Glomerular endothelial cell (primary cell): Measurements from ENCODE around the gene PPIA. TPM values are rescaled to one million over a fixed set of nuclear protein-coding genes. Genes with fewer than 3 reads are reported as not detected.
A peak's percentile ranks its signal among the peaks of the same experiment; 100 is the strongest.

Source experiments
- DNase-seq: peaks from one replicate; pipeline ENCODE4 v3.0.0-alpha.2; 2011; ENCODE audit warnings: low read depth, low spot score; ENCODE audit errors: extremely low read depth
- total RNA-seq: library from RNA; depleted of rRNA; stranded (reverse); fragments of >200 nt; gene quantifications from 2 replicates; pipeline ENCODE4 v1.2.3, GENCODE V29; 2015

Gene PPIA
- total RNA-seq: 2,756 and 3,660 TPM in 2 replicates

- DNase-seq: peak; percentile 77
Observed at GRCh38 chr7:44796504-44797328, at the start of gene PPIA. Gene PPIA, plus strand, starts transcription at chr7:44796681. Its CDS starts 44 bp downstream, at chr7:44796725.

DNA sequence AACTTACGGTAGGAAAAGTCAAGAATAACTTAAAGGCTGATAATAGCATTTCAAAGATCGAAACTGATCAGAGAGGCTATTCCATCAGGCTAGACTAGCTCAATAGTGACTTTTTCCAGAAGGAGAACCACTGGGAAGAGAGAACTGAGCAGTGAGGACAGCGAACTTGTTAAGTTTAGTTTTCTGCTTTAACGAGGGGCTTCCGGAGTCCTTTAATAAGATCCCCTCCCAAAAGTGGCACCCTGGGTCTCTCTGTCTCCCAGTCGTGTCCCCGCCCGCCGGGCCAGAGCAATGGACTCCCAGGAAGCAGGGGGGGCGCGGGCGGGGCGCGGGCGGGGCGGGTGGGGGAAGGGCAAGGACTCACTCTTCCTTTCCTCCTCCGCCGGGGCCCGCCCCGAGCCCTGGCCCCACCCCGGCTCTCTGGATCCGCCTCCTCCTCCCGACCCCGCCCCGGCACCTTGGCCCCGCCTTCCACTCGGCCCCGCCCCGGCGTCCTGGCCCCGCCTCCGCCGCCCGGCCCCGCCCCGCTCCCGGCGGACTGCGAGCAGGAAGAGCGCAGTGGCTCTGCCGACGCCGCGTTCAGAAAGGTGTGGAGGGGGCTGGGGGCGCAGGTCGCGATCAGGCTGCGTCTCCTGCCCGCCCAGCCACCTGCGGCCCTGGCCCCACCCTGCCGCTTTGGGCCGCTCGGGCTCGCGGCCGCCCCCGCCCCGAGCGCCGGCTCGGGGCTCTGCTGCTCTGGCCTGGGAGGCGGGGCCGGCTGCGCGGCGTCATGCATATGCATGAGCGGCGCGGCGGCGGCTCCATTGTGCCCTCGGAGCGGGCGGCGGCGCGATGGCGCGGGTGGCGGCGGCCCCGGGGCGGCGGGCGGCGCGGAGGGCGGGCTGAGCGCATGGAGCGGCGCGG, 48.2 kb upstream of the PPIA start, which contains the start of gene ZMIZ2:
TSS of gene ZMIZ2 (plus strand) at position 803 of the 903 bp plus-strand sequence. CDS start 7,403 bp downstream, outside the sequence.
- DNase-seq: no peak

GRCh38 chr7:44748948-44749731, 47.3 kb upstream of the PPIA start:
- no peak for DNase-seq

DNA sequence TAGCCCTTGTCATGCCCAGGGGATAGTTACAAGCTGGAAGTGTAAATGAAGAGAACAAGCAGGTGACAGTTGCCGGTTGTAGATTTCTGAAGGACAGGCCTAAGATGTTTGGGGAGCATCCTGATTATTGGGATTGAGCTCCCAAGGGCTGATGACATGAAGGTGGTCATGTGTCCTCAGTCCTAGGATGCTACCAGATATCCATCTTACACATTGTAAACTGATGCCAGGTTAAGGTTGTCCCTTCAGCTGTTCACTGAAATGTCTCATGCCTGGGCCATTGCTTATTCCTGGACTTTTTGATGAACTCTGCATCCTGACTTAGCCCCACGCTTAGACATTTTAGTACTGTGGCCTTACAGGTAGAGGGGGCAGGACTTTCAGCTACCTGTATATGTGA, 46.5 kb upstream of the PPIA start:
- no peak for DNase-seq

DNA sequence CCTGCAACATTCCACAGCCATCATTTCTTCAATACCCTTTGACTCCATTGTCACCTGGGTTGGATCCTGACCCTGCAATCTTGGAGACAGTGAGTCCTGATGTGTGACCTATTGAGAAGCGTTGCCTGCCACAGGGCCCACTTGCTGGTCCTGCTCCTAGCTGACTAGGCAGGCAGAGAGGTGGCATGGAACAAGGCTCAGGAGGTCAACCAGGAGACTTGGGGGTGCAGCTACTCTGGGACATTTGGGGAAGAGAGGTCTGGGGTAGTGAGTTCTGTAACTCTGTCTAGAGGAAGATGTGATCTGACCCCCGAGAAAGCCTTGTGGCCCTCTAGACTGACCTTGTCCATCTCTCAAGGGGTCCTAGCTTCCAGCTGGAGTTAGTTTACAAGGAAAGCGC, 46.1 kb upstream of the PPIA start:
- DNase-seq: no peak

DNA sequence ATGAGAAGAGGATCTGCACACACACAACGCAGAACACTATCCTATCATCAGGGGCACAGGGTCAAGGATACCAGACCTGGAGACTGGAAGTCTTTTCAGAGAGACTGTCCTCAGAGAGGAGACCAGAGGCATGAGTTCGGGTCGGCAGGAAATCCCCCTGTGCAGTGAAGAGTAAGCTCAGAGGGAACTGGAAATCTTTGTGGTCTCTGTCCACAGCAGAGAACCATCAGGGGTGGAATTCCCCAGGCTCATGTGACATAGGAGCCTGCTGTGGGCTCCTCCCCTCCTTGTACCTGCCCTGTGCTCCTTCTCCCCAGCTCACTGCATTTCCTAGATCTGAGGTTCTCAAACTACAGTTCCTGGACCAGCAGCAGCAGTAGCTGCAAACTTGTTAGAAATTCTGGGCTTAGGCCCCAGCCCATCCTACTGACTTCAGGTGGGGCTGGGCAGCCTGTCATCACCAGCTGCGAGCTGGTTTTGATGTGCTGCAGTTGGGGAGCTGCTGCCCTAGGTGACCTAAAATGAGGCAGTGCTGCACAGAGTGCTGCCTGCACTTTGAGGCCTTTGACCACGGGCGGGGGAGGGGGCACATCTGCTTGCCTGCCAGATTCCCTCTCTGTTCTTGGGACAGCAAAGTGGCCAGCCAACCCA, 45.4 kb upstream of the PPIA start:
- no peak for DNase-seq

DNA sequence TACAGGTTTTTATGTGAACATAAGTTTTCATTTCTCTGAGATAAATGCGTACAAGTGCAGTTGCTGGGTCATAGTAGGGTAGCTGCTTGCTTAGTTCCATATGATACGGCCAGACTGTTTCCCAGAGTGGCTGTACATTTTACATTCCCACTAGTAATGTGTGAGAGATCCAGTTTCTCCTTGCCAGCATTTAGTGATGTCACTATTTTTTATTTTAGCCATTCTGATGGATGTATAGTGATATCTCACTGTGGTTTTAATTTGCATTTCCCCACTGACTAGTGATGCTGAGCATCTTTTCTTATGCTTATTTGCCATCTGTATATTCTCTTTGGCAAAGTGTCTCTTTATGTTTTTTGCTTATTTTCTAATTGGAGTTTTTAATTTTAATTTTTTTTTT, 43.7 kb upstream of the PPIA start:
- no peak for DNase-seq

- no peak for DNase-seq
Observed at GRCh38 chr7:44754802-44755697, 41.4 kb upstream of the PPIA start.

- no peak for DNase-seq
Observed at GRCh38 chr7:44755698-44756627, 40.5 kb upstream of the PPIA start.

DNA sequence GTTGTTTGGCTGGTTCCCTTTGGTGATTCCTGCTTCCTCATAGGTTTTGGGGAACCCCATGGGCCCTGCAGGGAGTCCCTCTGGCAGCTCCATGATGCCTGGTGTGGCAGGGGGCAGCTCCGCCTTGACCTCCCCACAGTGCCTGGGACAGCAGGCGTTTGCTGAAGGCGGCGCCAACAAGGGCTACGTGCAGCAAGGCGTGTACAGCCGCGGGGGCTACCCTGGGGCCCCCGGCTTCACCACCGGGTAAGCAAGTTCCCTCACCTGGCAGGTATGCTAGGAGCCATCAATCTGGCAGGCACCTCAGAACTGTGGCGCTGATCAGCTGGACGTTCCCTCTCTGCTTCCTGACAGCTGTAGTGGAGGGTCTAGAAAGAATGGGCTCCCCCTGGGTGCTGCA, 39.6 kb upstream of the PPIA start:
- DNase-seq: no peak

DNA sequence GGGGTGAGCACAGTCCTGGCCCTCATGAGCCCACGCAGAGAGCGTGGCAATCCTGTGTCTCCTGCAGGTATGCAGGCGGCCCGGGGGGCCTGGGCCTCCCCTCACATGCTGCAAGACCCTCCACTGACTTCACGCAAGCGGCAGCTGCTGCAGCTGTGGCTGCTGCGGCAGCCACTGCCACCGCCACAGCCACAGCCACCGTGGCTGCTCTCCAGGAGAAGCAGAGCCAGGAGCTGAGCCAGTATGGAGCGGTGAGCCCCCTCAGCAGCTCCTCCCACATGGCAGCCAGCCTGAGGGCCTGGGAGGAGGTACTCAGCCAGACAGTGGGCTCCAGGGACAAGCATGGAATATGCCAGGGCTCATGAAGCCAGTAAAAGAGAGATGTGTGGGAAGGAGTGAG, 39.2 kb upstream of the PPIA start:
- no peak for DNase-seq

GRCh38 chr7:44757739-44758138, 38.7 kb upstream of the PPIA start:
- no peak for DNase-seq

- DNase-seq: no peak
Observed at GRCh38 chr7:44759246-44759645, 37.2 kb upstream of the PPIA start.

- DNase-seq: no peak
Observed at GRCh38 chr7:44760034-44760580, 36.4 kb upstream of the PPIA start.

DNA sequence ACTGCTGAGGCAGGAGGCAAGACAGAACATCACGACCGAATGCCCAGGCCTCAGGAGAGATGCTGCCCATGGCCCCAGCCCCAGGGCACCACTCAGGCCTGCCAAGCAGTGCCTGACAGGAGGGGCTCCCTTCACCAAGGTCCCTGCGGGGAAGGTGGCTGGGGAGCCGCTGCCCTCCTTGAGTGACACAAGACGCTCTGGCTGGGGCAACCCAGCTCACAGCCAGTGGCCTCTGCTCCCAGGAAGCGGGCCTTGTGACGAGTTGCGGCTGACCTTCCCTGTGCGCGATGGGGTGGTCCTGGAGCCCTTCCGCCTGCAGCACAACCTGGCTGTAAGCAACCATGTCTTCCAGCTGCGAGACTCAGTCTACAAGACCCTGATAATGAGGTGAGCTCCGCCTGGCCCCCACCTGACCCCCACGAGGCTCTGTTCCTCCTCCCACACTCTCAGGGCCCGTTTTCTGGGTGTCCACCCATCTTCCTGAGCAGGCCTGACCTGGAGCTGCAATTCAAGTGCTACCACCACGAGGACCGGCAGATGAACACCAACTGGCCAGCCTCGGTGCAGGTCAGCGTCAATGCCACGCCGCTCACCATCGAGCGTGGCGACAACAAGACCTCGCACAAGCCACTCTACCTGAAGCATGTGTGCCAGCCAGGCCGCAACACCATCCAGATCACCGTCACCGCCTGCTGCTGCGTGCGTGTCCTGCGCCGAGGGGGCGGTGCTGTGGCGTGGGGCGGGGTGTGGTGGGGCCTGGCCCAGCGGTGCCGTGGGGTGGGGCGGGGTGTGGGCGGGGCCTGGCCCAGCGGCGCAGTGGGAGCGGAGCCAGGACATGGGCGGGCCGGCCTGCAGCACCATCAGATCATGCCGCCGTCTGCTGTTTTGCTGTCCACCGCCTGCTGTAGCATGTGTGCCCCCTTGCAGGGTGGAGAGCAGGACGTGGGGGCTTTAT, 35.0 kb upstream of the PPIA start:
- DNase-seq: no peak

DNA sequence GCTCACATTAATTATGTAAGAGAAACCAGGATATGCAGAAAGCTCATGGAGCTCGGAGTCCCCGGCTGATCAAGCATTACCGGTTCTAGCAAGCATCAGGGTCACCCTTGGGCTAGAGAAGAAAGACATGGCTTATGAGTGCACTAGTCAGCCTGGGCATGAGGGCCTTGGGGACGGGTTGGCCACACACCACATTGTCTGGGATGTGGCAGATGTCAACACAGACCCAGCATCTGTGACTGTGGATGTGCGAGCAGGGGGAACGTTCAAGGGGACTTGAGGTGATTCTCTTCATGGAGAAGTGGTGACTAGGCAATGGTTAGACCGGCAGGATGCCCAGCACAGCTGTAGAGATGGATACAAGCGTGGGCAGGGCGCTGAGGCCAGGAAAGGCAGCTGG, 34.2 kb upstream of the PPIA start:
- no peak for DNase-seq
